HAP-1 (cell line): ENCODE measurements around the gene SMARCC1.

ENCODE experiments used
- DNase-seq, 2 experiments: peaks; one replicate each; pipeline ENCODE4 v3.0.0-alpha.2; 2016 to 2020; ENCODE audit warnings: low spot score in 2 of 2
- H3K27me3 ChIP-seq: fragments of 250-450 bp; sonication (Bioruptor Pico); 2 replicates; pipeline ENCODE4 v1.5.1; 2020; ENCODE audit warnings: low read depth, mild to moderate bottlenecking, moderate library complexity
- H3K36me3 ChIP-seq: fragments of 250-450 bp; sonication (Bioruptor Pico); replicated peaks from 2 replicates; pipeline ENCODE4 v1.5.1; 2020; ENCODE audit warnings: mild to moderate bottlenecking
- H3K4me1 ChIP-seq: fragments of 250-450 bp; sonication (Bioruptor Pico); 2 replicates; pipeline ENCODE4 v1.5.1; 2020; ENCODE audit warnings: mild to moderate bottlenecking
- H3K4me3 ChIP-seq: fragments of 250-450 bp; sonication (Bioruptor Pico); 2 replicates; pipeline ENCODE4 v1.5.1; 2020; ENCODE audit warnings: mild to moderate bottlenecking, moderate library complexity
- H3K9me3 ChIP-seq: fragments of 250-450 bp; sonication (Bioruptor Pico); 2 replicates; pipeline ENCODE4 v1.5.1; 2020; ENCODE audit warnings: mild to moderate bottlenecking, moderate library complexity
- in situ Hi-C: fragments of 300-500 bp; cut with MboI; formaldehyde crosslinking; loops from 3 replicates; pipeline ENCODE4 v1.14.3; 2020; ENCODE audit warnings: low sequenced_read_pairs, inconsistent platforms, mixed read lengths

SMARCC1 gene

GRCh38 chr3:47578119-47578632 is 203.5 kb downstream of the SMARCC1 start:
- peak overlapping the region; percentile 35 for H3K4me3 ChIP-seq
- H3K9me3 ChIP-seq: no peaks in the 10 kb centered on the region
- DNase-seq: peak; percentile 54 to 82
- H3K36me3 ChIP-seq: no peaks in the 10 kb centered on the region
- H3K27me3 ChIP-seq: peaks cover 8% of the 10 kb centered on the region; the same call in 1 of the 2 replicates
- peaks cover 5% of the 10 kb centered on the region; the same call in 1 of the 2 replicates for H3K4me1 ChIP-seq
- in situ Hi-C loops: no loop called here

- DNase-seq: no peak
- peaks cover 8% of the 10 kb centered on the region; the same call in 1 of the 2 replicates for H3K27me3 ChIP-seq
- in situ Hi-C loops: no loop called here
- H3K9me3 ChIP-seq: no peaks in the 10 kb centered on the region
- no peaks in the 10 kb centered on the region for H3K36me3 ChIP-seq
- peaks cover 5% of the 10 kb centered on the region; the same call in 1 of the 2 replicates for H3K4me1 ChIP-seq
- peak overlapping the region; percentile 35 for H3K4me3 ChIP-seq
These were observed 204.0 kb downstream of the SMARCC1 start for GRCh38 chr3:47577583-47578118.

- no peak for DNase-seq
- H3K4me1 ChIP-seq: peaks cover 5% of the 10 kb centered on the region; the same call in 1 of the 2 replicates
- H3K36me3 ChIP-seq: no peaks in the 10 kb centered on the region
- no peaks in the 10 kb centered on the region for H3K27me3 ChIP-seq
- no peak overlapping the region for H3K4me3 ChIP-seq
- H3K9me3 ChIP-seq: no peaks in the 10 kb centered on the region
- in situ Hi-C loops: no loop called here
These were observed 208.2 kb downstream of the SMARCC1 start for GRCh38 chr3:47573190-47574172.

- no peaks in the 10 kb centered on the region for H3K27me3 ChIP-seq
- H3K9me3 ChIP-seq: no peaks in the 10 kb centered on the region
- no peak overlapping the region for H3K4me3 ChIP-seq
- no peaks in the 10 kb centered on the region for H3K4me1 ChIP-seq
- in situ Hi-C loops: no loop called here
- H3K36me3 ChIP-seq: no peaks in the 10 kb centered on the region
- no peak for DNase-seq
These were observed 210.1 kb downstream of the SMARCC1 start for GRCh38 chr3:47571391-47572175.

- no peak for DNase-seq
- in situ Hi-C loops: no loop called here
- no peaks in the 10 kb centered on the region for H3K27me3 ChIP-seq
These were observed 212.8 kb downstream of the SMARCC1 start for GRCh38 chr3:47568901-47569300.

GRCh38 chr3:47567149-47567548 is 214.5 kb downstream of the SMARCC1 start:
- H3K4me1 ChIP-seq: no peaks in the 10 kb centered on the region
- no peak overlapping the region for H3K4me3 ChIP-seq
- H3K36me3 ChIP-seq: no peaks in the 10 kb centered on the region
- no peaks in the 10 kb centered on the region for H3K9me3 ChIP-seq
- no peak for DNase-seq
- H3K27me3 ChIP-seq: no peaks in the 10 kb centered on the region
- in situ Hi-C loops: no loop called here

More at GRCh38 chr3:47568901-47569300, 212.8 kb downstream of the SMARCC1 start:
- no peaks in the 10 kb centered on the region for H3K9me3 ChIP-seq
- H3K36me3 ChIP-seq: no peaks in the 10 kb centered on the region
- no peak overlapping the region for H3K4me3 ChIP-seq
- no peaks in the 10 kb centered on the region for H3K4me1 ChIP-seq

GRCh38 chr3:47566667-47567066 is 215.0 kb downstream of the SMARCC1 start:
- no peak for DNase-seq
- in situ Hi-C loops: no loop called here
- no peak overlapping the region for H3K4me3 ChIP-seq
- no peaks in the 10 kb centered on the region for H3K36me3 ChIP-seq
- H3K9me3 ChIP-seq: no peaks in the 10 kb centered on the region
- no peaks in the 10 kb centered on the region for H3K27me3 ChIP-seq
- H3K4me1 ChIP-seq: no peaks in the 10 kb centered on the region

- Histone ChIP-seq H3K27me3 (no peaks in the 10 kb centered on the region), H3K9me3 (no peaks in the 10 kb centered on the region), H3K36me3 (no peaks in the 10 kb centered on the region), H3K4me1 (no peaks in the 10 kb centered on the region), H3K4me3 (no peak overlapping the region)
- in situ Hi-C loops: no loop called here
- no peak for DNase-seq
These were observed 215.8 kb downstream of the SMARCC1 start for GRCh38 chr3:47565734-47566550.

GRCh38 chr3:47556351-47556750 is 225.3 kb downstream of the SMARCC1 start:
- in situ Hi-C loops: no loop called here
- no peak for DNase-seq
- Histone ChIP-seq H3K9me3 (no peaks in the 10 kb centered on the region), H3K36me3 (no peaks in the 10 kb centered on the region), H3K4me1 (no peaks in the 10 kb centered on the region), H3K27me3 (no peaks in the 10 kb centered on the region), H3K4me3 (no peak overlapping the region)

GRCh38 chr3:47554335-47554734 is 227.4 kb downstream of the SMARCC1 start:
- no peak overlapping the region for H3K4me3 ChIP-seq
- no peaks in the 10 kb centered on the region for H3K27me3 ChIP-seq
- in situ Hi-C loops: no loop called here
- no peaks in the 10 kb centered on the region for H3K4me1 ChIP-seq
- no peaks in the 10 kb centered on the region for H3K36me3 ChIP-seq
- DNase-seq: no peak
- H3K9me3 ChIP-seq: no peaks in the 10 kb centered on the region

- no peaks in the 10 kb centered on the region for H3K4me1 ChIP-seq
- no peak for DNase-seq
- no peaks in the 10 kb centered on the region for H3K36me3 ChIP-seq
- no peaks in the 10 kb centered on the region for H3K9me3 ChIP-seq
- in situ Hi-C loops: no loop called here
- no peaks in the 10 kb centered on the region for H3K27me3 ChIP-seq
- H3K4me3 ChIP-seq: no peak overlapping the region
These were observed 228.3 kb downstream of the SMARCC1 start for GRCh38 chr3:47553407-47553806.

GRCh38 chr3:47542471-47543173 is 239.1 kb downstream of the SMARCC1 start:
- Histone ChIP-seq H3K4me1 (no peaks in the 10 kb centered on the region), H3K27me3 (peaks cover 5% of the 10 kb centered on the region), H3K9me3 (no peaks in the 10 kb centered on the region), H3K36me3 (no peaks in the 10 kb centered on the region), H3K4me3 (no peak overlapping the region)
- in situ Hi-C loops: no loop called here
- no peak for DNase-seq
